HCT116 (cell line): ENCODE results near the gene LMAN1L. TPM values are rescaled to one million over a fixed set of nuclear protein-coding genes. Genes with fewer than 3 reads are reported as not detected.
A peak's percentile ranks its signal among the peaks of the same experiment; 100 is the strongest.

Source experiments
- ATAC-seq: fragments of 200-7000 bp; cut with Tn5 transposase; 2 replicates; pipeline ENCODE4 v1.9.1; 2020; ENCODE audit warnings: mild to moderate bottlenecking, moderate library complexity
- Bru-seq: library from RNA; stranded (reverse); fragments of 400-500 nt; gene quantifications from one replicate; lab custom pipeline; 2021; lab: Mats Ljungman, UMichigan
- BruChase-seq, 2 experiments: library from RNA; stranded (reverse); fragments of 400-500 nt; gene quantifications; one replicate each; lab custom pipeline; 2021; lab: Mats Ljungman, UMichigan
- BruUV-seq: library from RNA; stranded (reverse); fragments of 400-500 nt; replicated peaks from 2 replicates; lab custom pipeline; 2021; lab: Mats Ljungman, UMichigan
- CTCF ChIA-PET: fragments of 300-600 bp; sonication (Branson Sonifier 250); formaldehyde crosslinking; loops from one replicate; lab custom pipeline; 2021; ENCODE audit warnings: antibody characterized with exemption; lab: Charles Lee
- POLR2A ChIA-PET: fragments of 300-600, 350-600 bp; sonication (Branson Sonifier 250); formaldehyde crosslinking; loops from one replicate; lab custom pipeline; 2021; ENCODE audit warnings: antibody characterized with exemption; lab: Charles Lee
- RAD21 ChIA-PET, 2 experiments: fragments of 300-600 bp; sonication (Branson Sonifier 250); formaldehyde crosslinking; loops; one replicate each; lab custom pipeline; 2023; ENCODE audit warnings: low total read pairs in 2 of 2; ENCODE audit not compliant: uncharacterized antibody in 2 of 2, unreplicated experiment in 2 of 2, low non-redundant PET in 1 of 2; lab: Charles Lee
- DNase-seq: peaks from one replicate; pipeline ENCODE4 v3.0.0-alpha.2; 2010; ENCODE audit warnings: low read depth, low spot score
- H2AFZ ChIP-seq: fragments of 200-600 bp; shearing (Covaris generic), sonication (generic); 2 replicates; pipeline ENCODE4 v1.6.1; 2017; ENCODE audit warnings: low read depth, mixed run types, mixed read lengths, antibody characterized with exemption, low read length; ENCODE audit not compliant: poor library complexity, severe bottlenecking
- H3K27ac ChIP-seq: 2 replicates; pipeline ENCODE4 v1.5.1; 2012; ENCODE audit warnings: low read depth, low read length
- H3K27me3 ChIP-seq: fragments of 200-600 bp; sonication (generic); 2 replicates; pipeline ENCODE4 v1.6.1; 2016; ENCODE audit warnings: mixed run types, low read length, mixed read lengths; ENCODE audit not compliant: insufficient read depth
- H3K36me3 ChIP-seq, 2 experiments: fragments of 200-500 bp in 1 of 2; fragments of 200-600 bp in 1 of 2; sonication (Bioruptor generic) in 1 of 2; sonication (generic) in 1 of 2; 2 replicates each; pipeline versions ENCODE4 v1.5.1 to v1.6.1; 2014 to 2016; ENCODE audit warnings: low read length in 2 of 2, inconsistent platforms in 1 of 2, mixed read lengths in 1 of 2, mixed run types in 1 of 2; ENCODE audit not compliant: insufficient read depth in 2 of 2, control insufficient read depth in 1 of 2
- H3K4me1 ChIP-seq, 2 experiments: fragments of 200-600 bp in 1 of 2; sonication (generic) in 1 of 2; 2 replicates each; pipeline versions ENCODE4 v1.5.1 to v1.6.1; 2012 to 2017; ENCODE audit warnings: low read length in 2 of 2, inconsistent platforms in 1 of 2, mild to moderate bottlenecking in 1 of 2, mixed read lengths in 1 of 2, mixed run types in 1 of 2, moderate library complexity in 1 of 2; ENCODE audit not compliant: insufficient read depth in 2 of 2, control insufficient read depth in 1 of 2
- H3K4me2 ChIP-seq: fragments of 200-600 bp; sonication (generic); 2 replicates; pipeline ENCODE4 v1.6.1; 2017; ENCODE audit warnings: mixed run types, low read length, mixed read lengths
- H3K4me3 ChIP-seq, 2 experiments: fragments of 200-600 bp in 1 of 2; sonication (generic) in 1 of 2; replicated peaks in 1 of 2; 2 replicates each; pipeline ENCODE4 v1.5.1; 2011 to 2016; ENCODE audit warnings: low read length in 2 of 2, control low read depth in 1 of 2, low read depth in 1 of 2, mild to moderate bottlenecking in 1 of 2, mixed read lengths in 1 of 2, mixed run types in 1 of 2
- H3K79me2 ChIP-seq: fragments of 200-600 bp; sonication (generic); 2 replicates; pipeline ENCODE4 v1.6.1; 2017; ENCODE audit warnings: mild to moderate bottlenecking, mixed run types, low read length, moderate library complexity, mixed read lengths; ENCODE audit not compliant: insufficient read depth
- H3K9ac ChIP-seq: fragments of 200-600 bp; sonication (generic); 2 replicates; pipeline ENCODE4 v1.6.1; 2016; ENCODE audit warnings: low read length, mixed read lengths
- H3K9me2 ChIP-seq: fragments of 200-600 bp; sonication (generic), shearing (Covaris generic); 2 replicates; pipeline ENCODE4 v1.6.1; 2017; ENCODE audit warnings: mixed run types, mild to moderate bottlenecking, moderate library complexity; ENCODE audit not compliant: insufficient read depth
- H3K9me3 ChIP-seq, 2 experiments: fragments of 200-500 bp in 1 of 2; fragments of 200-600 bp in 1 of 2; sonication (Bioruptor generic) in 1 of 2; sonication (generic) in 1 of 2; 2 replicates each; pipeline ENCODE4 v1.6.1; 2014 to 2017; ENCODE audit warnings: low read length in 2 of 2, mixed read lengths in 2 of 2, inconsistent platforms in 1 of 2, low read depth in 1 of 2, mild to moderate bottlenecking in 1 of 2, mixed run types in 1 of 2, moderate library complexity in 1 of 2; ENCODE audit not compliant: control insufficient read depth in 1 of 2, insufficient read depth in 1 of 2
- H4K20me1 ChIP-seq: fragments of 200-600 bp; sonication (generic), shearing (Covaris generic); 2 replicates; pipeline ENCODE4 v1.6.1; 2017; ENCODE audit warnings: mixed run types, mild to moderate bottlenecking, moderate library complexity; ENCODE audit not compliant: insufficient read depth
- ATF3 ChIP-seq: IDR thresholded peaks from 2 replicates; pipeline ENCODE4 v1.6.1; 2012
- CBX3 ChIP-seq: IDR thresholded peaks from 2 replicates; pipeline ENCODE4 v1.6.1; 2012; ENCODE audit warnings: low read depth
- CEBPB ChIP-seq: IDR thresholded peaks from 2 replicates; pipeline ENCODE4 v1.6.1; 2012; ENCODE audit warnings: low read depth
- EGR1 ChIP-seq: IDR thresholded peaks from 2 replicates; pipeline ENCODE4 v1.6.1; 2012; ENCODE audit warnings: low read depth
- ELF1 ChIP-seq: IDR thresholded peaks from 2 replicates; pipeline ENCODE4 v1.6.1; 2012; ENCODE audit warnings: low read depth, borderline replicate concordance
- EZH2 ChIP-seq: fragments of 200-600 bp; sonication (generic); IDR thresholded peaks from 2 replicates; pipeline ENCODE4 v1.6.1; 2017; ENCODE audit warnings: antibody characterized with exemption, mixed run types
- EZH2phosphoT487 ChIP-seq: fragments of 200-600 bp; IDR thresholded peaks from 2 replicates; pipeline ENCODE4 v1.6.1; 2018; ENCODE audit warnings: antibody characterized with exemption, borderline replicate concordance
- FOSL1 ChIP-seq: IDR thresholded peaks from 2 replicates; pipeline ENCODE4 v1.6.1; 2012; ENCODE audit warnings: low read depth
- JUND ChIP-seq: IDR thresholded peaks from 2 replicates; pipeline ENCODE4 v1.6.1; 2012
- POLR2A ChIP-seq: IDR thresholded peaks from 2 replicates; pipeline ENCODE4 v1.7.0; 2011; ENCODE audit warnings: borderline replicate concordance; ENCODE audit not compliant: insufficient read depth, insufficient read length; ENCODE audit errors: extremely low read depth
- RAD21 ChIP-seq: IDR thresholded peaks from 2 replicates; pipeline ENCODE4 v1.6.1; 2012; ENCODE audit warnings: low read depth, mild to moderate bottlenecking
- SIN3A ChIP-seq: IDR thresholded peaks from 2 replicates; pipeline ENCODE4 v1.6.1; 2012; ENCODE audit warnings: low read depth
- SRF ChIP-seq: IDR thresholded peaks from 2 replicates; pipeline ENCODE4 v1.6.1; 2012; ENCODE audit warnings: low read depth
- YY1 ChIP-seq: IDR thresholded peaks from 2 replicates; pipeline ENCODE4 v1.6.1; 2011; ENCODE audit warnings: low read length, low read depth, moderate library complexity, mild to moderate bottlenecking; ENCODE audit not compliant: insufficient replicate concordance; ENCODE audit errors: extremely low read depth
- ZFX ChIP-seq: fragments of 450-650 bp; IDR thresholded peaks from 2 replicates; pipeline ENCODE4 v1.6.1; 2017
- ZNF274 ChIP-seq: fragments of 200-500 bp; sonication (Bioruptor generic); IDR thresholded peaks from 2 replicates; pipeline ENCODE4 v1.6.1; 2014; ENCODE audit warnings: mild to moderate bottlenecking, low read depth, low read length, inconsistent platforms
- intact Hi-C: fragments of 100-400 bp; cut with micrococcal nuclease; formaldehyde crosslinking; loops from 2 replicates; pipeline ENCODE4 v1.10.0; 2022
- long read RNA-seq: library from polyadenylated mRNA; unstranded; transcript quantifications from one replicate; pipeline ENCODE4 v2.0.0, GENCODE V29; 2021; ENCODE audit not compliant: unreplicated experiment
- polyA plus RNA-seq: library from polyadenylated mRNA; unstranded; fragments of >200 nt; gene quantifications from 2 replicates; pipeline ENCODE4 v1.2.1, GENCODE V29; 2012; ENCODE audit warnings: missing spikeins
- total RNA-seq: library from RNA; stranded (reverse); gene quantifications from one replicate; pipeline ENCODE4 v1.2.1, GENCODE V29; 2021; ENCODE audit not compliant: unreplicated experiment
- TF ChIP-seq, protein P1 (sequence below): IDR thresholded peaks from 2 replicates; pipeline ENCODE4 v1.6.1; 2011; ENCODE audit warnings: mild to moderate bottlenecking, low read length, moderate library complexity; ENCODE audit not compliant: insufficient replicate concordance; ENCODE audit errors: extremely low read depth
- TF ChIP-seq, protein P2 (sequence below): IDR thresholded peaks from 2 replicates; pipeline ENCODE4 v1.6.1; 2012; ENCODE audit warnings: low read depth
- TF ChIP-seq, protein P3 (sequence below): IDR thresholded peaks from 2 replicates; pipeline ENCODE4 v1.6.1; 2012

LMAN1L gene
- total RNA-seq (0.17 TPM), Bru-seq, nascent RNA (not detected), BruChase-seq, experiment 1, labeled RNA remaining after a 6-hour chase (percentile 30 among the genes with signal in this experiment), BruChase-seq, experiment 2, labeled RNA remaining after a 2-hour chase (percentile 20 among the genes with signal in this experiment)
- polyA plus RNA-seq = 0.01 and 0.06 TPM in 2 replicates
- long read RNA-seq = 0 reads

DNA sequence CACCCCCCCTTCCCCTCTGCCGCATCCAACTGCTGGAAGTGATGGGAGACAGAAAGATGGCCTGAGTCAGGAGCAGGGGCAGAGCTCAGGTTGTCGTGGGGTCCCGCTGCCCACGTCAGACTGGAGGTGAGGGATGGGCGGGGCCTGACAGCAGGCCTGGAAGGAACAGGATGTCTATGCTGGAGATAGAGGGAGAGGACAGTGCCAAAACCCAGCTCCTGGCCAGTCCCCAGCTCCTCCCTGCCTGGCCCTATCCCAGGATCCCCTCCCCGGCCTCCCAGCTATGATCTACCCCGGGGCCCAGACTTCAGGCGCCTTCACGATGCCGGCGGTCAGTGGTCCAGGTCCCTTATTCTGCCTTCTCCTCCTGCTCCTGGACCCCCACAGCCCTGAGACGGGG is at the start of gene LMAN1L:
LMAN1L (plus strand) TSS at position 303 of the 400 bp plus-strand sequence; CDS start at position 323, 20 bp downstream.
- Histone ChIP-seq H3K9ac (no peak within 1 kb of the TSS), H4K20me1 (no peaks in the 10 kb centered on the region), H3K27ac (no peak within 1 kb of the TSS)
- ChIA-PET CTCF (no interaction called here), POLR2A (no interaction called here)
- ATAC-seq = no peak
- TF ChIP-seq EGR1 (no peak), JUND (no peak), RAD21 (no peak), ATF3 (no peak), CEBPB (no peak), ZFX (no peak), EZH2phosphoT487 (no peak), POLR2A (no peak), ELF1 (no peak), CBX3 (no peak), EZH2 (no peak), ZNF274 (no peak), FOSL1 (no peak), SIN3A (no peak), YY1 (no peak), SRF (no peak)
- TF ChIP-seq, protein P1, sequence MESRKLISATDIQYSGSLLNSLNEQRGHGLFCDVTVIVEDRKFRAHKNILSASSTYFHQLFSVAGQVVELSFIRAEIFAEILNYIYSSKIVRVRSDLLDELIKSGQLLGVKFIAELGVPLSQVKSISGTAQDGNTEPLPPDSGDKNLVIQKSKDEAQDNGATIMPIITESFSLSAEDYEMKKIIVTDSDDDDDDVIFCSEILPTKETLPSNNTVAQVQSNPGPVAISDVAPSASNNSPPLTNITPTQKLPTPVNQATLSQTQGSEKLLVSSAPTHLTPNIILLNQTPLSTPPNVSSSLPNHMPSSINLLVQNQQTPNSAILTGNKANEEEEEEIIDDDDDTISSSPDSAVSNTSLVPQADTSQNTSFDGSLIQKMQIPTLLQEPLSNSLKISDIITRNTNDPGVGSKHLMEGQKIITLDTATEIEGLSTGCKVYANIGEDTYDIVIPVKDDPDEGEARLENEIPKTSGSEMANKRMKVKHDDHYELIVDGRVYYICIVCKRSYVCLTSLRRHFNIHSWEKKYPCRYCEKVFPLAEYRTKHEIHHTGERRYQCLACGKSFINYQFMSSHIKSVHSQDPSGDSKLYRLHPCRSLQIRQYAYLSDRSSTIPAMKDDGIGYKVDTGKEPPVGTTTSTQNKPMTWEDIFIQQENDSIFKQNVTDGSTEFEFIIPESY = no peak
- TF ChIP-seq, protein P2, sequence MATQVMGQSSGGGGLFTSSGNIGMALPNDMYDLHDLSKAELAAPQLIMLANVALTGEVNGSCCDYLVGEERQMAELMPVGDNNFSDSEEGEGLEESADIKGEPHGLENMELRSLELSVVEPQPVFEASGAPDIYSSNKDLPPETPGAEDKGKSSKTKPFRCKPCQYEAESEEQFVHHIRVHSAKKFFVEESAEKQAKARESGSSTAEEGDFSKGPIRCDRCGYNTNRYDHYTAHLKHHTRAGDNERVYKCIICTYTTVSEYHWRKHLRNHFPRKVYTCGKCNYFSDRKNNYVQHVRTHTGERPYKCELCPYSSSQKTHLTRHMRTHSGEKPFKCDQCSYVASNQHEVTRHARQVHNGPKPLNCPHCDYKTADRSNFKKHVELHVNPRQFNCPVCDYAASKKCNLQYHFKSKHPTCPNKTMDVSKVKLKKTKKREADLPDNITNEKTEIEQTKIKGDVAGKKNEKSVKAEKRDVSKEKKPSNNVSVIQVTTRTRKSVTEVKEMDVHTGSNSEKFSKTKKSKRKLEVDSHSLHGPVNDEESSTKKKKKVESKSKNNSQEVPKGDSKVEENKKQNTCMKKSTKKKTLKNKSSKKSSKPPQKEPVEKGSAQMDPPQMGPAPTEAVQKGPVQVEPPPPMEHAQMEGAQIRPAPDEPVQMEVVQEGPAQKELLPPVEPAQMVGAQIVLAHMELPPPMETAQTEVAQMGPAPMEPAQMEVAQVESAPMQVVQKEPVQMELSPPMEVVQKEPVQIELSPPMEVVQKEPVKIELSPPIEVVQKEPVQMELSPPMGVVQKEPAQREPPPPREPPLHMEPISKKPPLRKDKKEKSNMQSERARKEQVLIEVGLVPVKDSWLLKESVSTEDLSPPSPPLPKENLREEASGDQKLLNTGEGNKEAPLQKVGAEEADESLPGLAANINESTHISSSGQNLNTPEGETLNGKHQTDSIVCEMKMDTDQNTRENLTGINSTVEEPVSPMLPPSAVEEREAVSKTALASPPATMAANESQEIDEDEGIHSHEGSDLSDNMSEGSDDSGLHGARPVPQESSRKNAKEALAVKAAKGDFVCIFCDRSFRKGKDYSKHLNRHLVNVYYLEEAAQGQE = no peak
- TF ChIP-seq, protein P3, sequence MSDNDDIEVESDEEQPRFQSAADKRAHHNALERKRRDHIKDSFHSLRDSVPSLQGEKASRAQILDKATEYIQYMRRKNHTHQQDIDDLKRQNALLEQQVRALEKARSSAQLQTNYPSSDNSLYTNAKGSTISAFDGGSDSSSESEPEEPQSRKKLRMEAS = no peak
- TF ChIP-seq, all 23 proteins: peak for 0
- Histone ChIP-seq H3K4me3 (no peak within 1 kb of the TSS), H3K9me2 (no peaks in the 10 kb centered on the region), H3K79me2 (no peaks in the 10 kb centered on the region), H2AFZ (no peak within 1 kb of the TSS), H3K36me3 (no peaks in the 10 kb centered on the region), H3K27me3 (no peaks in the 10 kb centered on the region), H3K9me3 (no peaks in the 10 kb centered on the region), H3K4me1 (peaks cover 13 to 41% of the 10 kb centered on the region in 2 experiments; a peak in 3 of 4 replicates), H3K4me2 (no peak within 1 kb of the TSS)
- DNase-seq = no peak
- intact Hi-C loops = no loop called here
- RAD21 ChIA-PET = no interaction called here
- no TSS peak for BruUV-seq
